Thoracic aorta (tissue), 2 donors: ENCODE measurements around the gene SYT6. TPM values are rescaled to one million over a fixed set of nuclear protein-coding genes. Genes with fewer than 3 reads are reported as not detected.
"Not testable (repeated sequence)": the region's sequence is repeated elsewhere in the genome, so short reads cannot be mapped to it uniquely, and the experiment has no call there.

Source experiments
- ATAC-seq: fragments of 150-250 bp; one replicate; pipeline ENCODE4 v1.8.0; 2017; ENCODE audit warnings: low read depth; ENCODE audit not compliant: insufficient number of reproducible peaks, low FRiP score
- DNase-seq: peaks from one replicate; pipeline ENCODE4 v3.0.0-alpha.2; 2020; ENCODE audit warnings: low spot score
- H3K27ac ChIP-seq, 2 donors: fragments of 200-600 bp; sonication (generic); 1 replicate in 1 of 2; 2 replicates in 1 of 2; pipeline ENCODE4 v1.5.1; 2016; ENCODE audit warnings: mild to moderate bottlenecking in 2 of 2, moderate library complexity in 2 of 2
- H3K27me3 ChIP-seq: fragments of 200-600 bp; sonication (generic); replicated peaks from 2 replicates; pipeline ENCODE4 v1.6.0; 2016; ENCODE audit warnings: mild to moderate bottlenecking; ENCODE audit not compliant: insufficient read depth
- H3K36me3 ChIP-seq: fragments of 200-600 bp; sonication (generic); one replicate; pipeline ENCODE4 v1.5.1; 2016
- H3K4me1 ChIP-seq, 2 donors: fragments of 200-600 bp; sonication (generic); 1 replicate in 1 of 2; 2 replicates in 1 of 2; pipeline versions ENCODE4 v1.5.1 to v1.6.0; 2016; ENCODE audit warnings: low read depth in 2 of 2, mild to moderate bottlenecking in 1 of 2; ENCODE audit not compliant: control insufficient read depth in 1 of 2
- H3K4me3 ChIP-seq: fragments of 200-600 bp; sonication (generic); 2 replicates; pipeline ENCODE4 v1.5.1; 2016; ENCODE audit warnings: mild to moderate bottlenecking
- H3K9me3 ChIP-seq: fragments of 200-600 bp; sonication (generic); 2 replicates; pipeline ENCODE4 v1.5.1; 2016
- total RNA-seq, 2 donors: library from RNA; depleted of rRNA; stranded (reverse); fragments of >200 nt; gene quantifications; one replicate each; pipeline versions ENCODE4 v1.1.0 to v1.2.3, GENCODE V29; 2016
- TF ChIP-seq, protein P1 (sequence below): fragments of 200-600 bp; sonication (generic); IDR thresholded peaks from one replicate; pipeline ENCODE4 v1.5.1; 2019; ENCODE audit warnings: antibody characterized with exemption

SYT6 gene
- total RNA-seq, 2 donors from 2014 or later: 0.85 TPM; not detected in 1

DNA sequence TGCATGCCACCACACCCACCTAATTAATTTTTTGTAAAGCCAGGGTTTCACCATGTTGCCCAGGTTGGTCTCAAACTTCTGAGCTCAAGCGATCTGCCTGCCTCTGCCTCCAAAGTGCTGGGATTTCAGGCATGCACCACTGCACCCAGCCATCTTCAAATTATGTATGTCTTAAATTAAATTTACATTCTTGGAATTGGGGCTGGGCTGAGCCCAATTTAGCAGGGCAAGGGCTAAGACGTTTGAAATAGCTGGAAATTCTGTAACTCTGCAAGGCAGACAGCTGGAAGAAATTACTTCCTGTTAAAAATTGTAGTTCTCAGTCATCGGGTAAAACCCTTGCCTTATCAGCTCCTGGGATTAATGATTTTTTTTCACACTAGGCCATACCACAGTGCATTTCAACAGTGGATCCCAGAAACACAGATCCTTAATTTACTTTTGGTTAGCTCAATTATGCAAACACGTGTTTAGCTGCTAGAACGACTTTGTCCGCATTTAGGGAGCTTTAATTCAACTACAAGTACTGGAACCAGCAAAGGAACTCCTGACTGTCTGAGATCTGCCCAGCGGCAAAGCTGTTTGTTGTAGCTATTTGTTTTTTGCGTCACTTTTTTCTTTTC lies 91.1 kb downstream of the SYT6 start:
- H3K4me1 ChIP-seq: no peaks in the 10 kb centered on the region
- no peak for DNase-seq
- TF ChIP-seq, protein P1, sequence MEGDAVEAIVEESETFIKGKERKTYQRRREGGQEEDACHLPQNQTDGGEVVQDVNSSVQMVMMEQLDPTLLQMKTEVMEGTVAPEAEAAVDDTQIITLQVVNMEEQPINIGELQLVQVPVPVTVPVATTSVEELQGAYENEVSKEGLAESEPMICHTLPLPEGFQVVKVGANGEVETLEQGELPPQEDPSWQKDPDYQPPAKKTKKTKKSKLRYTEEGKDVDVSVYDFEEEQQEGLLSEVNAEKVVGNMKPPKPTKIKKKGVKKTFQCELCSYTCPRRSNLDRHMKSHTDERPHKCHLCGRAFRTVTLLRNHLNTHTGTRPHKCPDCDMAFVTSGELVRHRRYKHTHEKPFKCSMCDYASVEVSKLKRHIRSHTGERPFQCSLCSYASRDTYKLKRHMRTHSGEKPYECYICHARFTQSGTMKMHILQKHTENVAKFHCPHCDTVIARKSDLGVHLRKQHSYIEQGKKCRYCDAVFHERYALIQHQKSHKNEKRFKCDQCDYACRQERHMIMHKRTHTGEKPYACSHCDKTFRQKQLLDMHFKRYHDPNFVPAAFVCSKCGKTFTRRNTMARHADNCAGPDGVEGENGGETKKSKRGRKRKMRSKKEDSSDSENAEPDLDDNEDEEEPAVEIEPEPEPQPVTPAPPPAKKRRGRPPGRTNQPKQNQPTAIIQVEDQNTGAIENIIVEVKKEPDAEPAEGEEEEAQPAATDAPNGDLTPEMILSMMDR: no peak
- no peak overlapping the region for H3K27ac ChIP-seq
- no peak for ATAC-seq
- H3K36me3 ChIP-seq: no peaks in the 10 kb centered on the region
- no peaks in the 10 kb centered on the region for H3K27me3 ChIP-seq
- H3K9me3 ChIP-seq: peaks cover under 1% of the 10 kb centered on the region
- no peak overlapping the region for H3K4me3 ChIP-seq

DNA sequence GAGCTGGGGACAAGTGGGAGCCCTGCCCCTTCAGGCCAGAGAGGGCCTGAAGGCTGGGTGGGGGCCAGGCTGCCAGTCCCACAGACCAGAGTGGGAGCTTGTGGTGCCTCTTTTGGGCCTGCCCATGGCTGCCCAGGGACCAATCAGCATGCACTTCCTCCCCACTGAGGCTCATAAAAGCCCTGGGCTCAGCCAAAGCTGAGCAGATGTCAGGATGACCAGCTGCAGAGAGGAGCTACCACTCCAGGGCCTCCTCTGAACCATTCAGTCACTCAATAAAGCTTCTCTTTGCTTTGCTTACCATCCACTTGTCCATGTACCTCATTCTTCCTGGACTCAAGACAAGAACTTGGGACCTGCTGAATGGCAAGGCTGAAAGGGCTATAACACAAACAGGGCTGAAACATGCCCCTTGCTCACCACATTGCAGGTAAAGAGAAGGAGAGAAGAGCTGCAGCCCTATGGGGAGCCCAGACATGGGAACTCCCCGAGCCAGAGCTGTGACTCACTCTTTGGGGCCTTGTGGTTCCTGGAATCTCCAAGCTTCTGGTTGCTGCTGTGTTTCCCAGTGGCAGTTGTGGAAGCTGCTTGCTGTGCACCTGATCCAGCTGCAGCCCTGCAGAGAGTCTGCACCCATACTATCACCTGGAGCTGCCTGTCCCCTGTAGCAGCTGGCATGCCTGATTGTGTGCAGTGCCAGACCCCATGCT lies 92.4 kb downstream of the SYT6 start:
- no peaks in the 10 kb centered on the region for H3K27me3 ChIP-seq
- no peak overlapping the region for H3K4me3 ChIP-seq
- no peaks in the 10 kb centered on the region for H3K36me3 ChIP-seq
- ATAC-seq: no peak
- TF ChIP-seq, protein P1: no peak
- peaks cover 8% of the 10 kb centered on the region for H3K9me3 ChIP-seq
- H3K4me1 ChIP-seq: no peaks in the 10 kb centered on the region
- DNase-seq: no peak
- H3K27ac ChIP-seq: no peak overlapping the region

DNA sequence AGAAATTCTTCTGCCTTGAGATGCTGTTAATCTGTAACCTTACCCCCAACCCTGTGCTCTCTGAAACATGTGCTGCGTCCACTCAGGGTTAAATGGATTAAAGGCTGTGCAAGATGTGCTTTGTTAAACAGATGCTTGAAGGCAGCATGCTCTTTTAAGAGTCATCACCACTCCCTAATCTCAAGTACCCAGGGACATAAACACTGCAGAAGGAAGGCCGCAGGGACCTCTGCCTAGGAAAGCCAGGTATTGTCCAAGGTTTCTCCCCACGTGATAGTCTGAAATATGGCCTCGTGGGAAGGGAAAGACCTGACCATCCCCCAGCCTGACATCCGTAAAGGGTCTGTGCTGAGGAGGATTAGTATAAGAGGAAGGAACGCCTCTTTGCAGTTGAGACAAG lies 95.4 kb downstream of the SYT6 start:
- not testable (repeated sequence) for ATAC-seq, DNase-seq

DNA sequence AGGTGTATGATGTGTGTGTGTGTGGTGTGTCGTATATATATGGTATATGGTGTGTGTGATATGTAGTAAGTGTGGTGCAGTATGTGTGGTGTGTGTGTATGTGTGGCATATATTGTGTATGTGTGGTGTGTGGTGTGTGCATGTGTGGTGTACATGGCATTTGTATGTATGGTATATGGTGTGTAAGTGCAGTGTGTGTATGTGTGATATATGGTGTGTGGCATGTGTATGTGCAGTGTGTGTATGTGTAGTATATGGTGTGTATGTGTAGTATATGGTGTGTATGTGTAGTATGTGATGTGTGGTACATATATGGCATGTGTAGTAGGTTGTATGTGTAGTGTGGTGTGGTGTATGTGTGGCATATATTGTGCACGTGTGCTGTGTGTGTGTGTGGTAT lies 99.5 kb downstream of the SYT6 start:
- no peak overlapping the region for H3K4me3 ChIP-seq
- H3K9me3 ChIP-seq: peaks cover 8% of the 10 kb centered on the region
- TF ChIP-seq, protein P1: no peak
- no peak for DNase-seq
- ATAC-seq: no peak
- H3K27me3 ChIP-seq: no peaks in the 10 kb centered on the region
- no peaks in the 10 kb centered on the region for H3K4me1 ChIP-seq
- no peaks in the 10 kb centered on the region for H3K36me3 ChIP-seq
- H3K27ac ChIP-seq: no peak overlapping the region

More for the DNA sequence above, 95.4 kb downstream of the SYT6 start:
- not testable (repeated sequence) for H3K27me3 ChIP-seq, H3K4me1 ChIP-seq, H3K36me3 ChIP-seq, H3K27ac ChIP-seq, H3K4me3 ChIP-seq, H3K9me3 ChIP-seq

DNA sequence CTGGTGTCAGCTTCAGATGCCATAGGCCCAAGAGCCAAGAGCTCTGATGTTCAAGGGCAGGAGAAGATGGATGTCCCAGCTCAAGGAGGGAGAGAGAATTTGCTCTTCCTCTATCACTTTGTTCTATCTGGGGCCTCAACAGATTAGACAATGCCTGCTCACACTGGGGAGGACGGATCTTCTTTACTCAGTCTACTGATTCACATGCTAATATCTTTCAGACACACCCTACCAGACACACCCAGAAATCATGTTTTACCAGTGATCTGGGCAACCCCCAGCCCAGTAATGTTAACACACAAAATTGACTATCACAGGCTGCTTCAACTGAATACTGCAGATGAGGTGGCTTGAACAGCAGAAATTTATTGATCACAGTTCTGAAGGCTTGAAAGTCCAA lies 105.4 kb downstream of the SYT6 start:
- no peaks in the 10 kb centered on the region for H3K9me3 ChIP-seq
- TF ChIP-seq, protein P1: no peak
- DNase-seq (no peak), ATAC-seq (no peak)
- H3K27ac ChIP-seq: no peak overlapping the region
- no peaks in the 10 kb centered on the region for H3K4me1 ChIP-seq
- H3K36me3 ChIP-seq: no peaks in the 10 kb centered on the region
- no peaks in the 10 kb centered on the region for H3K27me3 ChIP-seq
- H3K4me3 ChIP-seq: no peak overlapping the region
